ENCODE data around the gene UBE2J2. TPM values are rescaled to one million over a fixed set of nuclear protein-coding genes. Genes with fewer than 3 reads are reported as not detected.
A peak's percentile ranks its signal among the peaks of the same experiment; 100 is the strongest.

UBE2J2 gene
- total RNA-seq, 2 experiments from 2014 or later = 41.4 to 41.5 TPM

DNA sequence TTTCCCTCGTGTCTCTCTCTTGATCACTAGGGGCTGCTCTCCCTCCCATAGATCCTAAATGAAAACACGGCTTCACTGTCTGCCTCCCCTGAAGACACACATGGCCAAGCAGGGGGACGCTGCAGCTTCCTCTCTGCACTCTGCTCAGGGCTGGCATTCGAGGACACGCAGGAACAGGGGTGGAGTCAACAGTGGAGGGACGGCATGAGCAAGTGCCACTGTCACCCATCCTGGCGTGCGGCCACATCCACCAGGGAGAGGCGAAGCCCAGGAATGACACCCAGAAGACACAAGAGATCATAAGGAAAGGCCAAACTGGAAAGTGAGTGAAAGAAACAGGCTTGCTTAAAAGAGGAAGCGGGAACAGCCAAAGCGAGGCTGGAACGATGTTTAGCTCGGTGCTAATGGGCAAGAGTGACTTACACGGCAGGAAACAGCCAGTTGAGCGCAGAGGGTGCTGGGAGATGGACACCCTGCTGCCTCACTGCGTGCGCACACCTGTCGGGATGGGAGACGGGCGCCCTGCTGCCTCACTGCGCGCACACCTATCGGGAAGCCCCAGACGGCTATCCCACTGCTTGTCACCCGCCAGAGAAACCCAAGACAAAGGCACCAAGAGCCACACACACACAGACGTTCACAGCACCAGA, 13.6 kb downstream of the UBE2J2 start:
- Mint-ChIP-seq H3K4me3 (no peak overlapping the region), H3K36me3 (ENCODE audit: low read depth) (peaks cover 65% of the 10 kb centered on the region), H3K9me3 (no peaks in the 10 kb centered on the region), H3K4me1 (ENCODE audit: low read depth) (peaks cover 13% of the 10 kb centered on the region), H3K27me3 (no peaks in the 10 kb centered on the region), H3K27ac (peak overlapping the region; percentile 39)
- TF ChIP-seq, protein P1, sequence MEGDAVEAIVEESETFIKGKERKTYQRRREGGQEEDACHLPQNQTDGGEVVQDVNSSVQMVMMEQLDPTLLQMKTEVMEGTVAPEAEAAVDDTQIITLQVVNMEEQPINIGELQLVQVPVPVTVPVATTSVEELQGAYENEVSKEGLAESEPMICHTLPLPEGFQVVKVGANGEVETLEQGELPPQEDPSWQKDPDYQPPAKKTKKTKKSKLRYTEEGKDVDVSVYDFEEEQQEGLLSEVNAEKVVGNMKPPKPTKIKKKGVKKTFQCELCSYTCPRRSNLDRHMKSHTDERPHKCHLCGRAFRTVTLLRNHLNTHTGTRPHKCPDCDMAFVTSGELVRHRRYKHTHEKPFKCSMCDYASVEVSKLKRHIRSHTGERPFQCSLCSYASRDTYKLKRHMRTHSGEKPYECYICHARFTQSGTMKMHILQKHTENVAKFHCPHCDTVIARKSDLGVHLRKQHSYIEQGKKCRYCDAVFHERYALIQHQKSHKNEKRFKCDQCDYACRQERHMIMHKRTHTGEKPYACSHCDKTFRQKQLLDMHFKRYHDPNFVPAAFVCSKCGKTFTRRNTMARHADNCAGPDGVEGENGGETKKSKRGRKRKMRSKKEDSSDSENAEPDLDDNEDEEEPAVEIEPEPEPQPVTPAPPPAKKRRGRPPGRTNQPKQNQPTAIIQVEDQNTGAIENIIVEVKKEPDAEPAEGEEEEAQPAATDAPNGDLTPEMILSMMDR (IDR thresholded peaks at IDR 0.05) = no peak
- Histone ChIP-seq H3K27ac (ENCODE audit: low read depth in 1 of 2, low read length in 2 of 2) (no peak overlapping the region), H3K9me3 (ENCODE audit: control insufficient read depth in 1 of 2, insufficient read depth in 1 of 2, low read length in 2 of 2) (no peaks in the 10 kb centered on the region), H3K36me3 (ENCODE audit: insufficient read depth, low read length) (peaks cover 64% of the 10 kb centered on the region), H3K4me1 (ENCODE audit: insufficient read depth, low read length) (peaks cover 18% of the 10 kb centered on the region), H3K4me3 (ENCODE audit: low read length) (no peak overlapping the region), H3K27me3 (ENCODE audit: control insufficient read depth in 1 of 2, insufficient read depth in 2 of 2, low read length in 2 of 2) (no peaks in the 10 kb centered on the region)
- POLR2A ChIA-PET = no interaction called here
- DNase-seq = no peak
- ATAC-seq (ENCODE audit: poor library complexity) = no peak
- intact Hi-C loops (cut with DNase I, micrococcal nuclease) = no loop called here
- CTCF ChIA-PET = interaction anchor here (1.0 to 1.6 kb wide), 2 partner anchors 14 to 138 kb away, joined by 3 to 4 read pairs; partner anchors contain the start of gene UBE2J2

DNA sequence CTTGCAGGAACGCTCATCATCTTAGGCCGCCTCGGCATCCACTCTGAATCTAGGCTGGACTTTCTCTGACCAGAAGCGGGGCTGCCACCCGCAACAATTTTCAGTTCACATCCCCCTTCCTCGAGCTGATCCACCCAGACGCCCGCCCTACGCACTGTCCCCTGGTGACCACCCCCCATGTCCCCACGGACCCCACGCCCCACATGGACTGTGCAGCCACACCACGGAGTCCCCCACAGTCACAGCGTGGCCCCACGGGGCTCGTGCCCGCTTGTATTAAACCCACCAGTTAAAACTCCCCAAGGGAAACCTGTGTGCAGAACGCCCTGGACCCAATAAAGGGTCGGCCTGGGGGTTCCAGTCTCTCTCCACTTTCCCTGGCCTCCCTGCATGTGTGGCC, 14.1 kb downstream of the UBE2J2 start:
- no peak overlapping the region for H3K27ac Mint-ChIP-seq
- intact Hi-C loops (cut with DNase I, micrococcal nuclease) = no loop called here
- no peaks in the 10 kb centered on the region for H3K27me3 Mint-ChIP-seq
- TF ChIP-seq, protein P1 (IDR thresholded peaks at IDR 0.05) = no peak
- ChIA-PET CTCF (no interaction called here), POLR2A (no interaction called here)
- Histone ChIP-seq H3K36me3 (ENCODE audit: insufficient read depth, low read length) (peaks cover 68% of the 10 kb centered on the region), H3K27me3 (ENCODE audit: control insufficient read depth in 1 of 2, insufficient read depth in 2 of 2, low read length in 2 of 2) (no peaks in the 10 kb centered on the region), H3K27ac (ENCODE audit: low read depth in 1 of 2, low read length in 2 of 2) (no peak overlapping the region), H3K4me3 (ENCODE audit: low read length) (no peak overlapping the region), H3K4me1 (ENCODE audit: insufficient read depth, low read length) (peaks cover 18% of the 10 kb centered on the region), H3K9me3 (ENCODE audit: control insufficient read depth in 1 of 2, insufficient read depth in 1 of 2, low read length in 2 of 2) (no peaks in the 10 kb centered on the region)
- ATAC-seq (ENCODE audit: poor library complexity) (no peak), DNase-seq (no peak)
- peaks cover 13% of the 10 kb centered on the region for H3K4me1 Mint-ChIP-seq (ENCODE audit: low read depth)
- H3K9me3 Mint-ChIP-seq = no peaks in the 10 kb centered on the region
- H3K36me3 Mint-ChIP-seq (ENCODE audit: low read depth) = peaks cover 60% of the 10 kb centered on the region
- H3K4me3 Mint-ChIP-seq = no peak overlapping the region

DNA sequence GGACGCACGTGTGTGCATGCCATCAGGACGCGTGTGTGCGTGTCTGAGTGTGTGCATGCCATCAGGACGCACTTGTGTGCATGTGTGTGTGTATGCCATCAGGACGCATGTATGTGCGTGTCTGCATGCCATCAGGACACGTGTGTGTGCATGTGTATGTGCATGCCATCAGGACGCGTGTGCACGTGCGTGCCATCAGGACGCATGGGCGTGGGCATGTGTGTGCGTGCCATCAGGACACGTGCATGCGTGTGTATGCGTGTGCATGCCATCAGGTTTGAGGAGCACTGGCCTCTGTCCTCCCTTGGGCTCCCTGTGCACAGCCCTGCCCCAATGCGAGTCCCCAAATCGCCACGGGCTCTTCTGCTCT, 14.6 kb downstream of the UBE2J2 start:
- TF ChIP-seq, protein P1 (IDR thresholded peaks at IDR 0.05) = no peak
- H3K9me3 Mint-ChIP-seq = no peaks in the 10 kb centered on the region
- H3K27ac Mint-ChIP-seq = no peak overlapping the region
- H3K4me1 ChIP-seq (ENCODE audit: insufficient read depth, low read length) = peaks cover 18% of the 10 kb centered on the region
- ATAC-seq (ENCODE audit: poor library complexity) = no peak
- no peaks in the 10 kb centered on the region for H3K27me3 ChIP-seq (ENCODE audit: control insufficient read depth in 1 of 2, insufficient read depth in 2 of 2, low read length in 2 of 2)
- ChIA-PET POLR2A (no interaction called here), CTCF (no interaction called here)
- no peak overlapping the region for H3K4me3 ChIP-seq (ENCODE audit: low read length)
- H3K27ac ChIP-seq (ENCODE audit: low read depth in 1 of 2, low read length in 2 of 2) = no peak overlapping the region
- H3K36me3 ChIP-seq (ENCODE audit: insufficient read depth, low read length) = peaks cover 69% of the 10 kb centered on the region
- intact Hi-C loops (cut with DNase I, micrococcal nuclease) = no loop called here
- no peaks in the 10 kb centered on the region for H3K9me3 ChIP-seq (ENCODE audit: control insufficient read depth in 1 of 2, insufficient read depth in 1 of 2, low read length in 2 of 2)
- H3K4me1 Mint-ChIP-seq (ENCODE audit: low read depth) = peaks cover 13% of the 10 kb centered on the region
- no peak for DNase-seq
- no peaks in the 10 kb centered on the region for H3K27me3 Mint-ChIP-seq
- H3K36me3 Mint-ChIP-seq (ENCODE audit: low read depth) = peaks cover 57% of the 10 kb centered on the region
- H3K4me3 Mint-ChIP-seq = no peak overlapping the region
